ENCODE data around the gene KIF26B.

The KIF26B gene

DNA sequence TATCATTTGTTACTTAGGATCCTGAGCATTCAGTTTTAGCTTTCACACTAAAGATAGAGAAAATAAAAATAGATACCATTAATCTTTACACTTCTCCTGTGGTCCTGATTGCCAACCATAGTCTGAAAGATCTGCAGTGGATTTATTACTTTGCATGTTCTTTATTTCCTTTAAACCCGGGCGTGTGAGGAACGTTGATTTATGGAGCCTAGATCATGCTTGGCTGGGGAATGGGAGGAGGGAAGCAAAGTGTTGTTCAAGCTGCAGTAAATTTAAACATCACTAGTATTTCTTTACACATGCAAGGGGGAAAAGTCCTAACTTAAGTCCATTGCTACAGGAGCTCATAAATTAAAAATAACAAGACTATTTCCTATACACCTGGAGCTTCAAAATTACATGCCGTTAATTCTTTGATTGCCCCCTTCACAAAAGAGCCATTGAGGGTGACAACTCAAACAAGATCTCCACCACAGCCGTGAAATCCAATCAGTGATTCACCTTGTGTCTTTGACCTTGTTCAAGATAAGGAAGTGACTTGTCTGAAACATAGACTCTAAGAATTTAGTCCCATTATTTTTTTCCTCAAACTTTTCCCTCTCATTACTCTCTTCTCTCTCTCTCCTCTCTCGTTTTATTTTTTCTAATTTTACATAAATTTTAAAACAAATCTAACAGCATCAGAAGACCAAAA is 282.7 kb downstream of the KIF26B start:
- no peak for DNase-seq

DNA sequence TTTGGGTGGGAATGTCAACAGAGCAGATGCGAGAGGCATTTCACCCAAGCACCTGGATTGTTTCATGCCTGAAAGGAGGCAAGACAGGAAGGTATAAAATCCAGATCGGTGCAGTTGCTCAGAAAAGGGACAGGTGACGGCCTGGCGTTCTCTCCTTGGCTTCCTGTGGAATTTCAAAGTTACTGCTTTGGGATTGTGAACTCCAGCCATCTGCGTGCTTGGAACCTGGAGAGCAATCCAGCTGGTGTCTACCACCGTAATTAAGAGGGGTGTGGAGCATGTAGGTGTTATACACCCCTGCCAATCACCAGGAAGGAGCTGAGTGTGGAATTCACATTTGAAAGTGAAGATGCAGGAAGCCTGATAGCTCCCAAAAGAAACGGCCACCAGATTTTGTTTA is 286.1 kb downstream of the KIF26B start:
- no peak for DNase-seq

DNA sequence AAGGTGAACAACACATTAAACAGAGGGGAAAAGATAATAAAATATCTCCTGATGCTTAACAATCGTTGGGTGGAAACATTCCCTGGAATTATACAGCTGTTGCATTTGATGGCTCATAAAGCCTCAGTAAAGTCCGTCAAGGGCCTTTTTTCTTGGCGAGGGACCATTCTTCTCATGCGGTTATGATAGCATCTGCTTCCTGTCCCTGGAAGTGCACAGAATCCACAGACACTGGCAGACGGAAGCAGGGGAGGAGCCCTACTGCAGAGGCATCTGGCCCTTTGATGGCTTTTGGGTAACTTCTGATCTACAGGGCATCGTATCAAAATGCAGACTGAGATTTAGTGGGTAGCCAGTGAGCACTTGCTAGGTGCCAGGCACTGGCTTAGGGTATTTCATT is 286.9 kb downstream of the KIF26B start:
- DNase-seq: no peak

DNA sequence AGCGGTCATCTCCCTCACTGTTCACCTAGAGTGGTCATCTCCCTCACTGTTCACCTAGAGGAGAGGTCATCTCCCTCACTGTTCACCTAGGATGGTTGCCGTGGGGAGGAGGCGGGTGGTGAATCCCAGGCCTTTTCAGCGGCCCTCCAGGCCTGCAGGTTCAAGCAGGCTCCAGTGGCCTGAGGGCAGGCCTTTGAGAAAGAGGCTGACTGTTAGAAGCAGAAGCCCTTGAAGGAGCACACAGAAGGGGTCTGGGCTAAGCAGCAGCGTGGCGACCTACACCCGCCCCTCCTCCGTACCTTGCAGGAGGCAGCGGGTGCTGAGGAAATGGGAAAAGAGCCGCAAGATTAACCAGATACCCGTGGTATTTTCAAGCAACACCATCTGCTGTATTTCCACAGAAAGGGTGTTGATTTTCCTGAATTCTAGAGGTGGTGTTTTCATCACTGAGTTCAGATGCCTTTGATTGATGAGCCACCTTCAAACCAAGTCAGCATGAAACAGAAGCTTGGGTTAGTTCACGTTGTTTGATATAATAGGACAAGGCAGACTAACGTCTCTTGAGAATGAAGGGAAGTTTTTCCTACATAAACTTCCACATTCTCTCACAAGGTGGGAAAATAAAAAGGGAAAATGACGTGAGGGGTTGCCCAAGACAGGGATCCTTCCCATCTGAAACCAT is 289.5 kb downstream of the KIF26B start:
- no peak for DNase-seq

DNA sequence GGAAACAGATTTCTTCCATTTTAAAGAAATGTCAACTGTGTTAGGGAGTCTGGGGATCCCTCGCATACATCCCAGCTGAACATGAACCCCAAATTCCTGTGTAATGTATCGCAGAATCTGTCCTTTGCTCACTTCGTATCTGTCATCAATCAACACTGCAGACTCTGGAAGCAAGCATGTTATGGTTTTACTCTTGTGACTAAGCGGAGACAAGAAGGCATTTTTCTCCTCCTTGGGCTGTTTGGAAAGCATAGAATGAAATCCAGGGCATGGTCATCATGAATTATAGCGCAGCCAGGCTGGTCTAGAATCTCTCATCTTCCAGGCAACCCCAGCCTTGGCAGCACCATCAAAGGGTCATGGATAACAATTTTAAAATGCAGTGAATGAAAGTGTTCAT is 290.2 kb downstream of the KIF26B start:
- no peak for DNase-seq

DNA sequence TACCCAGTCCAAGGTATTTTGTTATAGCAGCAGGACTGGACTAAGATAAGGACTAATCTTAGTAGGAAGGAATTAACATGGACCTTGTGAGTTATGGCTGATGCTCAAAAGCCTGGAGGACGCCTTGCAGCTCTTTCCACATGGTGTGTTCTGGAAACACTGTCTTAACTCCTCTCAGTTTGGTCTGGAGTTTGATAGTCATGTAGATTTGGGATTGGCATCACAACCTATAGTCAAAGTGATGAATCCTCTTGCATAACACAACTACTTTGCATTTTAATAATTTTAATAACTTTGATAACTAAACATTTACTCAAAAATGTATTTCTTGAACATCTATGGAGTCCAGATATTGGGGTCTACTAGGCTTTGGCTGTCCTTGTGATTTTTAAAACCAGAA is 293.7 kb downstream of the KIF26B start:
- no peak for DNase-seq

DNA sequence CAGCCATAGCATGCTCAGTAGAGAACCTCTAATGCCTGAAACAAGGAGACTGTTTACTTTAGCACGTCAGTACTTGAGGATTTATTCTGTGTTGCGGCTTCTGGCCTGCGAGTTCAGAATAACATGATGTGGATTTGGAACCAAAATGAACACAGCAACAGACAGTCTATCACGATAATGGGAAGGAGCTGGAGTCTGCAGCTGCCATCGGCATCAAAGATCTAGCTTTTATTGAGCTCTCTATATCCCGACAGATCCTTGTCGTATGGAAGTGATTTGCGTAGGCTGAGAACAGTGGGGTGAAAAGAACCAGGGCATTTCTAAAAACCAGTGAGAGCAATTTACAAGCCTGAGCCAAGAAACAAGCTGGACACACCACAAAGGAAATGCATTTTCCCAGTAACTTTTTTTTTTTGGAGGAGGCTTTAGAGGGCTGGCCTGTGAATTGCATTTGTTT is 294.2 kb downstream of the KIF26B start:
- DNase-seq: no peak

DNA sequence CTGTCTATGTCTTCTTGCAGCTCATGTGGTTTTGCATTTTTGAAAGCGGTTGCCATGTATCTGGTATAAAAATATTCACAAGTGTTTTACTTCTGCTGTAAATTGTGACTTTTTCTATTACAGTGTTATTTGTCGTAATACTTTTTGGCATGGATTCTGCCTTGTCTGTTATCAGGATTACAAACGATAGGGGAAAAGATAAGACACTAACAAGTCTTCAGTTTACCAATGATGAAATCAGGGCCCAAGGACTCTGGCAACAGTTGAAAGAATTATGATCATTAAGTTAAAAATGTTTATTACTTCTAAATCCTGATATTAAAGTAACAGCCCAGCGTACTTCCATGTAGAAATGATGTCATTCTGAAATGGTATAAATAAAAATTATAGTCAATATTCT is 298.8 kb downstream of the KIF26B start:
- DNase-seq: no peak

DNA sequence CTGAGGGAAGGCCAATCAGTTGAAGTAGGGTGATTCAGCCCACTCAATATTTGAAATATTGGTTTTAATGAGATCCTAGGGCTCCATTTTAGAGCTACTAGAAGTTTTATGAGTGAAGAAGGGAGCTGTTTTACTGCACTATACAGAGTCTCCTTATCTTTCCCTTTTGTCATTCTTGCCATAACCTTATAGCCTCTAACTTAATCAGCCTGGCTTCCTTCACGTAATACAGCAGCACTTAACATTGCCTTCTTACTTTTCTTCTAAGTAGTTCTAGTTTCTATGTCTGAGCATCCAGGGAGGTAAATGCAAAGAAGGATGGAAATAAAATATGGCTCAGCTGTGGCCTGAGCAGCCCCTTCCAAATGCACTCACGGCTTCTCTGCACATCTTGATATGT is 299.3 kb downstream of the KIF26B start:
- no peak for DNase-seq

DNA sequence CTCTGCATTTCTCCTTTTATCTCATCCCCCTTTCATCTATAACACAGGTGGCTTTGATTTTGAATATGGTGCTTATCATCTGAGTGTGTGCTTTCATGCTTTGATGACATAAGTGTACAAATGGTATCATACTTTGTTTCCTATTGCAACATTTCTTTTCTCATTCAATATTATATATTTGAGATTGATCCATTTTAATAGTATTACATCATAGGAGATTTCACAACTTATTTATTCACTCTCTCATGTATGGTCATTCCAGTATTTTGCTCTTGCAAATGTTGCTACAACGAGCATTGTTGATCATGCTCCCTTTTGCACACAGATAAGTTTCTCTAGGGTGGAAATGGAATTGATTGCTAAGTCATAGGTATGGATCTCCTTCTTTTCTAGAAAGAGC is 302.8 kb downstream of the KIF26B start:
- DNase-seq: no peak

DNA sequence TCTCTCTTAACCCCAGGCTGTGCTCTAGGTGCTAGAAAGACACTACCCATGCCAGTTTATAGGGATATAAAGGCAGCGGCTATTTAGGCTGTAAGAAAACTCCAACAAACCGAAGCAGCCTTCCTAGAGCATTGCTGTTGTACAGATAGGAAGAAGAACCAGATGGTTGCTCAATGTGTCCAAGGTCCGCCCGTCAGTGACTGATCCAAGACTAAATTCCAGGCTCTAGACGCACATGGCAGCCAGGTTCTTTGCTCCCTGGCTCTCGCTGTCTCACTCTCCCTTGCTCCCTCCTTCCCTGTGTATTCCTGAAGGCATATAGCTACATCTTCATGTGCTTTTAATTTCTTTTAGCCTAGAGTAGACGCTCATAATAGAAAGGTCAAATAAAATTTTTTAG is 303.4 kb downstream of the KIF26B start:
- DNase-seq: no peak

DNA sequence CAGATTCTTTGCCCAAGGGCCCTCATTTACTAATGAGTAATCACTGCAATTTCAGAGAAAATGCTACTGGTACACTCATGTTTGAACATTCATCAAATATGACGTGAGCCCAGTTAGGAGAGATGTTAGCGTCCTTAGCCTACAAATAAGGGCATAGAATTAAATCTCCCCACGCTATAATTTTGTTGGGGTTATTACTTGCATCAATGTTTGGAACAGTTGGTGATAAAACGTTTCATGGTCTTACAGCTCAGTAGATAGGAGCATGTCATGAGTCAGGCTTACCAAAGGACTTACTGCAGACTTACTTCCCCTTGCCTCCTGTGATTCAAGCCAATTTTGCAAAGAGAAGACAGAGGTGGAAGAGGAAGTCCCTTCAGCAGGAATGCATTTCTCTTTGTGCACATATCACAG is 304.0 kb downstream of the KIF26B start:
- no peak for DNase-seq

DNA sequence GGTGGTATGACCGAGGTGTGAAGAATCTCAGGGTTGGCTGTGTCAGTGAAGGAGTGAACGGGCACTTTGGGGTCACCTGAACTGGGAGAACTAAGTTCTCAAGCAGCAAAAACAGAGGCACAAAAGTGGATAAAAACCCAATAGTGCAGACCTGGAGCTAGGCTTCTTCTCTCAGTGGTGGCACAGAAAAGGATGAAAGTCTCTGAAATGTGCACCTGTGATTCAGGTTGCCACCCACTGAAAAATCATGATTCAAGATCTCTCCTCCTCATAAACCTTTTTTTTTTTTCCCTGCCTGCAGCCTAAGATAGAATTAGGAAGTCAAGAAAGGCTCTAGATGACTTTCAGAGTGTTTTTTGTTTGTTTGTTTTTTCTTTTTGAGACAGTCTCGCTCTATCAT is 304.8 kb downstream of the KIF26B start:
- DNase-seq: no peak

DNA sequence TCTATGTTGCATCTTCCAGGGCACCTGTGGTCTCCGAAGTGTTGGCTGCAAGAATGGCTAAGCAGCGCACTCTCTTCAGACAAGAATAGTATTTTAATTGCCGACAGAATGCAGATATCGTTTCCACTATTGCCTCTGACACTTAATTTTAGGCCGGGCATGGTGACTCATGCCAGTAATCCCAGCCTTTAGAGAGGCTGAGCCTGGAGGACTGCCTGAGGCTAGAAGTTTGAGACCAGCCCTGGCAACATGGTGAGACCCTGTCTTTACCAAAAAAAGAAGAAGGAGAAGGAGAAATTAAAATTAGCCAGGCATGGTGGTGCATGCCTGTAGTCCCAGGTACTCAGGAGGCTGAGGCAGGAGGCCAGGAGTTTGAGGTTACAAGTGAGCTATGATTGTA is 306.9 kb downstream of the KIF26B start:
- no peak for DNase-seq

DNA sequence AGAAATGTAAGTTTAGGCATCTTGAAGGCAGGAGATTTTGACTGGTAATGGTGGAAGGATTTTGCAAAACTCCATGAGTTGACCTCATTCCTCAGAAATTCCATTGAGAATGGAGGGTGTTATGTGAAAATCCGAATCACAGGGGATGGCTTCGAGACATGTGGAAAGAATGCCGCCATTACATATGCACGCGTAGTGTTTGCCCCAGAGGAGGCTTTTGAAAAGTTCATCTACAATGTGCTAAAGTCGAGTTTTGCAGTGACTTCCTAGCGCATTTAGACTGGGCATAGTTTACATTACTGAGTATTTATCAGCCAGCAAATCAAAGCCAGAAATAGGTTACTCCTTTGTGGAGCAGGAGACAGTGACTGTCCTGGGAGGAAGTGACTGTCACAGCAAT is 307.4 kb downstream of the KIF26B start:
- DNase-seq: no peak

DNA sequence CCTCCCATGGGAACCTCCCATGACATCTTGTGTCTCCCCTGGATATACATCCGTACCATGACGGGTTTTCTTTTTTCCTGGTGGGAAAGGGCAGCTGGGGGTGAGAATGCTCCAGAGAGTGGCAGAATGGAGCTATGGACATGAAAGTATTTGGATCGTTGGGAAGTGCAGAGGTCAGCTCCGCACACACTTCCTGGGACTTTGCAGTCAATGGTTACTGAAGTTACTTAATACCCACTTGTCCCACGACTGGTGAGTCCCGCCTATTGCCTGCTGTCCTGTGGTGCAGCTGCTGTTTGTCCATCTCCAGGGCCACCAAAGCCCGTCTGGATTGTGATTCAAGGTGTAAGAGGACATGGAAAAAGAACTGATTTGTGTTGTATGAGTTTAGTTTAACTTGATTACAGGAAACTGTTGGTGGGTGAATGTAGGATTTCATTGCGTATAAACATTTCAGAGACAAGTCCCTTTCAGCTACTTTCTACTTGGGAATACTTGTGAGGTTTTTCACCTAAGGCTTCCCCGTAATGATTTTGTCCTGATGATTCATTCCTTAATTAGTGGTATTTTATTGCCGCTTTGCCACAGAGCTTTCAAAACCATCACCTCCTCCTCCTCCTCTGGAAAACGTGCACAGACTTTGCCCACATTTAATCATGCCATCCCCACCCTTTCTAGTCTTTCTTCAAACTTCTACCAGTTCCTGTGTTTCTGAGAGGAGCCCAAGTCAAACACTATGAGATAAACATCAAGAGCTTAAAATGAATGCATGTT is 308.8 kb downstream of the KIF26B start:
- no peak for DNase-seq

DNA sequence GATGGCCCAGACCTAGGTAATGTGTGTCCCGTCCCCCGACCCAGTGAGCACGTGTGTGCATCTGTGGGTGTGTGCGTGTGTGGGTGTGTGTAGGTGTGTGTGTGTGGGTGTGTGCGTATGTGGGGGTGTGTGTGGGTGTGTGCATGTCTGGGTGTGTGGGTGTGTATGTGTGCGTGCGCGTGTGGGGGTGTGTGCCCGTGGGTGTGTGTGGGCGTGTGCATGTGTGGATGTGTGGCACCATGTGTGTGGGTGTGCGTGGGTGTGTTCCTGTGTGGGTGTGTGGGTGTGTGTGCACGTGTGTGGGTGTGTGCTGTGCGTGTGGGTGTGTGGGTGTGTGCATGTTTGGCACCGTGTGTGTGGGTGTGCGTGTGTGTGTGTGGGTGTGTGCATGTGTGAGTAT is 309.5 kb downstream of the KIF26B start:
- no peak for DNase-seq

DNA sequence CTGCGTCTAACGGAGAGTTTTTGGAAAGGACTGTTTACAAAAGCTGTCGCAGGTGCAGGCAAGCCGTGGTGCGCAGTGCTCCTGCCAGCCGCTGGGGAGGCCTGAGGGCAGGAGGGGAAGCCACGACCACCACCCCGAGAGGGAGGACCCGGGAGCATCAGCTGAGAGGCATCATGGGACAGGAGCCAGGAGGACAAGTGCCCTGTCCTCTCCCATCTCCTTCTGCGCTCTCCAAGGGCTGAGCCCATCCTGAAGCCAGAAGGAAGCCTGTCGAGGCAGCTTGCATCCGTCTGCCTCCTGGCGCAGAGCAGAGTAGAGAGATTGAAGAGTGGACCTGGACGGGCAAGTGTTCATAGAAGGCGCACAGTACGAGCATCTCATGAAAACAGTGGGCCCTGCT is 310.9 kb downstream of the KIF26B start:
- DNase-seq: no peak

DNA sequence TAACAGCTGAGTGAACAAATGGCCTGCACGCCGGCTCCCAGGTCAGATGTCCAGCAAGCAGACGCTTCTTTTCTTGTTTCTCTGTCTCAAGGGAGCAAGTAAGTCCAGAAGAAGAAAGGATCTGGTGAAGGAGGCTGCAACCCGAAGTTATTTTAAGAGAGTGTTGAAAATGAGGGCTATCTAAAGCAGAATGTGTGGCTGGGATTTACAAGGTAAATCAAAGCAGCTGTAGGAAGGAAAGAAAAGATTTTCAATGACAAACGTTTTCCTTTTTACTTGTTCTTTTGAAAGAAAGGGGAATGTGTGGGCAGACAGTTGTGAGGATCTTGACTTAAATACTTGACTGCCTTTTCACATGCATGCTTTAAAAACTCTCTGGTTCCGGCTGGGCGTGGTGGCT is 311.5 kb downstream of the KIF26B start:
- DNase-seq: no peak

DNA sequence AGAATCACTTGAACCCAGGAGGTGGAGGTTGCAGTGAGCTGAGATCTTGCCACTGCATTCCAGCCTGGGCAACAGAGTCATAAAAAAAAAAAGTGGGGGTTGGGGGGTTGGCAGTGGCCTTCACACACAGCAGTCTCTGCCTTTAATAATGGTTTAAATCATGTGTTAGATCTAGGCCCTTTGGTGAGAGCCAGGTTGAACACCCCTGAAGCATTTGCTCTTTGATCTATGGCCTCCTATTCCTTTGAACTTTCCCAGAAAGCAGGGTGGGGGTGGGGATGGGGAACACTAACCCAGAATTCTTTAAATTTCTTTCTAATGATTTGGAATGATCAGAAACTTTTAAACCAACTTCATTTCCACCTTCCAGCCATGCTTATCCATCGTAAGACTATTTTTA is 313.0 kb downstream of the KIF26B start:
- DNase-seq: no peak

DNA sequence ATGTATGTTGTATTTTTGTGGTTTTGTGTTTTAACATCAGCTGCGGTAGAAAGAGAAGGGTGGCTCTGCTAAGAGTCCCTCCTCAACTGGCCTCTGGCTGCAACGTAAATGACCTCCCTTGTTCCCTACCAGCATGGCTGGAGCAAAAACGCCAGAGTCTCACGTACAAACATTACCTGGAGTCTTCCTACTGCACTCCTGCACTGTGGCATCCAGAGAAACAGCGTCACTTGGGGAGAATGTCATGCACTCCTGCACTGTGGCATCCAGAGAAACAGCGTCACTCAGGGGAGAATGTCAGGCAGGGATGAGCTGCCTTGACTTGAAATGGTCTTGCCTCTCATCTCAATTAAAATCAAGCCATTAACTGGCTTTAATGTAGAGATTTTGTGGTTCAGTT is 314.2 kb downstream of the KIF26B start:
- no peak for DNase-seq

DNA sequence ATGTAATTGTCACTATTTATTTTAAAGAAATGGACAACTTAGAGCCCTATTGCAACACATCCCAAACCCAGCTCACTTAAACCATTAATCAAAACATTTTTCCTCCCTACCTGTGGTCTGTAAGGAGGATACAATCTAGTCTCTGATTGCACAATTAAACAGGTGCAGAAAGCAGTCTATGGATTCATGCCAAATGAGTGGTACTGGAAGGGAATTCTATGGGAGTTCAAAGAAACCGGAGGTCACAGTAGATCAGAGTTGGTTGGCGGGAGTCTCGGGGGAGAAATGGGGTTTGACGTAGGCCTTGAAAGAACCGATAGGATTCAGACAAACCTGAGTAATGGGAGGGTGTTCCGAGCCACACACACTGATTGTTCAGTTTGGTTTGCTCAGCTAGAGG is 314.9 kb downstream of the KIF26B start:
- no peak for DNase-seq

DNA sequence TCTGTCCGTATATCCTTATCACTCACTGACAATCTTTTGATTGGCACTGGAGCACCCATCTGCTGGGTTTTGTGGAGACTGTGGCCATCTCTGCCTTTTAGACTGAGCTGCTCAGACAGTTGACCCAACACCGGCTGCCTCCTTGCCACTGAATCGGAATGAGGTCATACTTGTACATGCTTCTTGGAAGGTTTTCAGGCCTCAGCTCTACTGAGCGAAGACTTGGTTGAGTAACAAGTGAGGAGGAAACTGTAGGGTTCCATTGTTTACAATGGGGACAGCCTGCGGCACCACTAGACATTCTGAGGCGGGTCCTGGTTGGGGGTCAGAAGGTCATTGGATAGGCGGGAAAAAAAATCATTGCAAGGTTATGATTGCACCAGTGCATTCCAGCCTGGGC is 320.3 kb downstream of the KIF26B start:
- no peak for DNase-seq

DNA sequence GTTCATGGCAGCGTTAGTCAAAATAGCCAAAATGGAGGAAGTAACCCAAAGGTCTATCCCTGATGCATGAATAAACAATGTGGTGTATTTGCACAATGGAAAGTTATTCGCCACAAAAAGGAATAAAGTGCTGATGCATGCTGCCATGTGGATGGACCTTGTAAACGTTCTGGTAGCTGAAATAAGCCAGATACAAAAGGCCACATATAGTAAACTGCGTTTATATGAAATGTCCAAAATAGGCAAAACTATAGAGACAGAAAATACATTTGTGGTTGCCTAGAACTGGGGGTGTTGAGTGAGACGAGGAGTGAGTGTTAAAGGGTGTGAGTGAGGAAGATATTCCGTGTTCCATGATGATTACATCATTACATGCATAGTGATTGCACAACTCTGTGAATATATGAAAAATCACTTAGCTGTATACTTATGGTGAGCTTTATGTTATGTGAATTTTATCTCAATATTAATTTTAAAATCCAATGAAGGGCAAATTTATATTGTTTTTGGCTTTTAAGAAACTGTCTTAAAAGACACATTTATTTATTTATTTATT is 321.3 kb downstream of the KIF26B start:
- DNase-seq: no peak

Data from stimulated activated CD8-positive, alpha-beta memory T cell treated with anti-CD3 and anti-CD28 coated beads, Interleukin-4, amount 100 ng/mL, for 48 hours (primary cell).